ENCODE data around the gene SEMA3F.

- TF ChIP-seq MAFK (IDR thresholded peaks at IDR 0.05; ENCODE audit: low read depth, low read length) (no peak), RAD21 (IDR thresholded peaks at IDR 0.05; ENCODE audit: low read length) (no peak), MXI1 (IDR thresholded peaks at IDR 0.05; ENCODE audit: borderline replicate concordance, low read depth, low read length) (no peak), POLR2A (IDR thresholded peaks at IDR 0.05; ENCODE audit: low read depth, low read length) (no peak), CTCF (conservative IDR thresholded peaks at IDR 0.05; ENCODE audit: low read depth, low read length) (no peak), RCOR1 (IDR thresholded peaks at IDR 0.05; ENCODE audit: insufficient replicate concordance, low read length) (no peak), RFX5 (IDR thresholded peaks at IDR 0.05; ENCODE audit: low read depth, low read length) (no peak), CEBPB (IDR thresholded peaks at IDR 0.05; ENCODE audit: low read depth, low read length) (no peak), BHLHE40 (IDR thresholded peaks at IDR 0.05; ENCODE audit: low read depth, low read length) (no peak), FOS (IDR thresholded peaks at IDR 0.05; ENCODE audit: low read depth, low read length) (no peak), ELK1 (IDR thresholded peaks at IDR 0.05; ENCODE audit: borderline replicate concordance, low read depth, low read length) (no peak), NFE2L2 (IDR thresholded peaks at IDR 0.05; ENCODE audit: low read depth, low read length) (no peak), USF2 (IDR thresholded peaks at IDR 0.05; ENCODE audit: low read depth, low read length) (no peak), SMC3 (IDR thresholded peaks at IDR 0.05; ENCODE audit: low read depth, low read length) (no peak)
These were observed 57.8 kb downstream of the SEMA3F start for GRCh38 chr3:50212971-50213370.
